ENCODE results near the gene SCN4B. TPM values are rescaled to one million over a fixed set of nuclear protein-coding genes. Genes with fewer than 3 reads are reported as not detected.

SCN4B gene
- total and polyA plus RNA-seq, 2 donors (not counting 3 experiments of a cell fraction or from before 2014, with no cell fraction given), result 0.06 to 0.13 TPM

GRCh38 chr11:118128310-118128709 is 24.3 kb downstream of the SCN4B start:
- H3K36me3 ChIP-seq (ENCODE audit: control insufficient read depth in 2 of 2, extremely low read depth in 1 of 2, insufficient read depth in 2 of 2, low read length in 2 of 2), result no peaks in the 10 kb centered on the region
- ChIA-PET POLR2A (no interaction called here), CTCF (no interaction called here)
- dilution Hi-C loops (cut with MboI; ENCODE audit: extremely low pct_ligation_motif_present, low sequenced_read_pairs) (no loop called here), intact Hi-C loops (cut with micrococcal nuclease) (no loop called here)
- H2AFZ ChIP-seq (ENCODE audit: low read depth, low read length), result no peak overlapping the region
- no peak overlapping the region for H3K27ac ChIP-seq (ENCODE audit: insufficient read depth, low read depth, low read length)
- no peak overlapping the region for H3K9ac ChIP-seq (replicated peaks; ENCODE audit: extremely low read depth, insufficient read depth, low read length)
- H3K4me1 ChIP-seq (ENCODE audit: control insufficient read depth, extremely low read depth, insufficient read depth, low read length), result no peaks in the 10 kb centered on the region
- H3K4me2 ChIP-seq (ENCODE audit: insufficient read depth, low read length), result no peak overlapping the region
- H3K4me3 ChIP-seq (replicated peaks in 1 of 3; ENCODE audit: insufficient read depth in 1 of 3, low read depth in 1 of 3, low read length in 3 of 3), result no peak overlapping the region
- H3K79me2 ChIP-seq (ENCODE audit: control insufficient read depth, insufficient read depth, low read length), result no peaks in the 10 kb centered on the region
- no peaks in the 10 kb centered on the region for H3K9me1 ChIP-seq (replicated peaks; ENCODE audit: control insufficient read depth, extremely low read depth, insufficient read depth, low read length)
- peaks cover 3 to 4% of the 10 kb centered on the region in 2 experiments for H3K27me3 ChIP-seq (ENCODE audit: control insufficient read depth in 2 of 2, insufficient read depth in 2 of 2, low read length in 2 of 2)
- H4K20me1 ChIP-seq (replicated peaks; ENCODE audit: control insufficient read depth, extremely low read depth, insufficient read depth, low read length), result no peaks in the 10 kb centered on the region
- no peak for TF ChIP-seq MAX (IDR thresholded peaks at IDR 0.05; ENCODE audit: insufficient read depth, insufficient read length)
- H3K9me3 ChIP-seq (replicated peaks; ENCODE audit: control insufficient read depth, insufficient read depth, low read length), result no peaks in the 10 kb centered on the region
- FAIRE-seq (no peak), DNase-seq (ENCODE audit: low read depth, low spot score) (no peak)
- no TSS peak for BruUV-seq (replicated peaks)

- H3K36me3 ChIP-seq (ENCODE audit: control insufficient read depth in 2 of 2, extremely low read depth in 1 of 2, insufficient read depth in 2 of 2, low read length in 2 of 2), result no peaks in the 10 kb centered on the region
- H3K4me2 ChIP-seq (ENCODE audit: insufficient read depth, low read length), result no peak overlapping the region
- H3K9me1 ChIP-seq (replicated peaks; ENCODE audit: control insufficient read depth, extremely low read depth, insufficient read depth, low read length), result no peaks in the 10 kb centered on the region
- no peak overlapping the region for H3K9ac ChIP-seq (replicated peaks; ENCODE audit: extremely low read depth, insufficient read depth, low read length)
- no peaks in the 10 kb centered on the region for H3K4me1 ChIP-seq (ENCODE audit: control insufficient read depth, extremely low read depth, insufficient read depth, low read length)
- H4K20me1 ChIP-seq (replicated peaks; ENCODE audit: control insufficient read depth, extremely low read depth, insufficient read depth, low read length), result no peaks in the 10 kb centered on the region
- no TSS peak for BruUV-seq (replicated peaks)
- H3K79me2 ChIP-seq (ENCODE audit: control insufficient read depth, insufficient read depth, low read length), result no peaks in the 10 kb centered on the region
- H3K4me3 ChIP-seq (replicated peaks in 1 of 3; ENCODE audit: insufficient read depth in 1 of 3, low read depth in 1 of 3, low read length in 3 of 3), result no peak overlapping the region
- TF ChIP-seq POLR2A (IDR thresholded peaks at IDR 0.05; ENCODE audit: low read depth, low read length), result no peak
- no peak for TF ChIP-seq POLR2AphosphoS5 (IDR thresholded peaks at IDR 0.05; ENCODE audit: insufficient read depth, low read depth, low read length)
- no peak for TF ChIP-seq JUN (IDR thresholded peaks at IDR 0.05; ENCODE audit: borderline replicate concordance, insufficient read depth, insufficient read length, low read depth)
- no peak for TF ChIP-seq MAX (IDR thresholded peaks at IDR 0.05; ENCODE audit: insufficient read depth, insufficient read length)
- peaks cover 8 to 10% of the 10 kb centered on the region in 2 experiments for H3K27me3 ChIP-seq (ENCODE audit: control insufficient read depth in 2 of 2, insufficient read depth in 2 of 2, low read length in 2 of 2)
- no peaks in the 10 kb centered on the region for H3K9me3 ChIP-seq (replicated peaks; ENCODE audit: control insufficient read depth, insufficient read depth, low read length)
- FAIRE-seq (no peak), DNase-seq (ENCODE audit: low read depth, low spot score) (no peak)
- intact Hi-C loops (cut with micrococcal nuclease), result no loop called here
- CTCF ChIA-PET, result no interaction called here
- H3K27ac ChIP-seq (ENCODE audit: insufficient read depth, low read depth, low read length), result no peak overlapping the region
- H2AFZ ChIP-seq (ENCODE audit: low read depth, low read length), result no peak overlapping the region
- dilution Hi-C loops (cut with MboI; ENCODE audit: extremely low pct_ligation_motif_present, low sequenced_read_pairs), result no loop called here
- POLR2A ChIA-PET, result no interaction called here
Measured at GRCh38 chr11:118126082-118126838, 26.4 kb downstream of the SCN4B start.
